ENCODE results near the gene NIT2.
"Not testable (repeated sequence)": the region's sequence is repeated elsewhere in the genome, so short reads cannot be mapped to it uniquely, and the experiment has no call there.

NIT2 gene

GRCh38 chr3:100334488-100335351 lies at the start of gene NIT2:
Gene NIT2 (plus strand): TSS chr3:100334757. CDS start chr3:100334792, 35 bp downstream.
- peak; percentile 37 for DNase-seq

DNA sequence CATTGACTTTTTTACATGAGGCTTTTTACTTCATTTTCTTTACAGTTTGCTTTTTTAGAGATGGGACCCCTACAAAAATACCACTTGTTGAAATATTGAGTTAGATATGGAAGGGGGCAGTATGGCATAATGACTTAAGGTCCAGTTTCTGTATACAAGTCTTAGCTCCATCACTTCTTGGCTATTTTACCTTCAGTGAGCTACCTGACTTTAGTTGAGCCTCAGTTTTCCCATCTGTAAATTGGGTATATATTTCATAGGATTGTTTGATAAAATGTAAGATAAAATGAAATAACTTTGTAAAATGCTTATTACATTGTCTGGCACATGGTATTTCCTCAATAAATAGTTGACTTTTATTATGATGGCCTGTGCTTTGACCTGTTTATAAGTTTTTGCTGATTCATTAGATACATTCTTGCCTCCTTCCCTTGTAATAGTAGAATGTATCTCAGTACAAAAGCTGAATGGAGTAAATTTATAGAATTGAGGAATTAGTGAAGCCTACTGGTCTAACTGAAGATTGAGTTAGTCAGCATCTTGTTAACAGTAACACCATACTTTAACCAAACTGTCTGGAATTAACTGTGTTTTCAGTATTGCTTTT lies 46.2 kb upstream of the NIT2 start:
- DNase-seq = no peak

- DNase-seq = no peak
These were observed 45.2 kb upstream of the NIT2 start for GRCh38 chr3:100289339-100289738.

DNA sequence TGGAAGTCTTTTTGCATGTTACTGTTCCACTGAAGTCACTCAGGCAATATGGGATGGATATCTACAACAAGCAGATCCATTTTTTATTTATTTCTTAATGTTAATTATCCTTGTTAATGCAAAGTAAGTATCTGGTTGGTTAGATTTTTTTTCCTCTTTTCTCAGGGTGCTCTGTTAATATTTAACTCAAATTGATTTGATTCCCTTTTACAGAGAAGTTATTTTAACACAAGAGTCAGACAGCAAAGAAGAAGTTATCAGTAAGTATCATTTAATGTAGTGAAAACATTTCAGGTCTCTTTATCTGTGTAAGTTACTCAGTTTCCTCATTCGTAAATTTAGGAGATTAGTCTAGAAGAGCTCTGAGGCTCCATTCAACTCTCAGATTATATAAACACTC lies 39.5 kb upstream of the NIT2 start:
- no peak for DNase-seq

DNA sequence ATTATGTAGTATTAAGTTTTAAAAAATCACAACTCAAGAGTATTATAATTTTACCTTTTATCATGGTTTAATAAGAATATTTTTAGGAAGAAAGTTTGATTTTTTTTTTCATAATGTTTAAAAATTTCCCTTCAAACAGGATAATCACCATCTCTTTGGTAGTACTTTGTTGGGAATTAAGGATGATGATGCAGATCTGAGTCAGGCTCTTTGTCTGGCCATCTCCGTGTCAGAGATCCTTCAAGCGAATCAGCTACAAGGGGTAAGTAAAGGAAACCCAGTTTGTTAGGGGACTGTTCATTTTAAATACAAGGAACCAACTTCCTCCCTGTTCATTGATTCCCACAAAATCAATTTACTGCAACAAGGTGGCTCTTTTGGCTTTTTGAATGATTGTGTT lies 36.8 kb upstream of the NIT2 start:
- DNase-seq = no peak

GRCh38 chr3:100299016-100299415 lies 35.5 kb upstream of the NIT2 start:
- DNase-seq = no peak

DNA sequence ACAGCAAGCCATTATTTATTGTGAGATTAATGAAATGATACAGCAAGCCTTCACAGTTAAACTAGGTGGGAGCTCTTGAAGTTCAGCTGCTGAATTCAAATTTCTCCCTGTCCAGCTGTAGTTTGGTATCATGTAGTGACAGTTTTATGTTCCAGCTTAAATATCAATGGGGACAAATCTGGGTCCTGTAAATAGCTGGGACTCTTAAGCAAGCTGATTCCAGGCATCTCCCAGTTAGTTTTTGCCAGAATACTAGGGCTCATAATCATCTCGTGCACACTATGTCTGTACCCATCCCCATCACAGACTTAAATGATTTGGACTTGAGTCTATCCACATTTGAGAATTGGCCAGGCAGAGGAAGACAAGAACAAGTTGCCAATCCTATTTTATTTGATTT lies 27.9 kb upstream of the NIT2 start:
- no peak for DNase-seq

DNA sequence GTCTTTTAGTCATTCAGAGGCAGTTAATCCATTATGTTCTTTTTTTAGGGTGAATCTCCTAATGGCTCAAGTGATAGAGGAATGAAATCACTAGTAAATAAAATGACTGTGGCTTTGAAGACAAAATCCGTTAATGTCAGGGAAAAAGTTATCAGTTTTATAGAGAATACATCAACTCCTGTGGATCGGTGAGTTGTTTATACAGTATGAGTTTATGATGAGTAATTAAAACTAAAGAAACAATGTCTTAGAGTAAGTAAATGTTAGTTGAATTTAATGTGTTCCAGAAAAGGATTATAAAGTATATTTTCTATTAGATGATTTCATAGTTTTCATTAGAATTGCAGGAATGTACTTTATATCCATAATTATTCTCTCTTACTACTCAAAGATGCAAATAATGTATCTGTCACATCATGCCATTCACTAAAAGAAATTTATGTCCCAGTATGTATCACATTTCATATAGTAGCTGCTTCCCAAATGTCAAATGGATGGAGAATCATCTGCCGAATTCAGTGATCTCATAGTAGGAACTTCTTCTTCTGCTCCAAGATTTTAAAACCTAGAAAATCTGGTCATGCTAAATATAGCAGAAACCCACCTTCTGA lies 24.1 kb upstream of the NIT2 start:
- no peak for DNase-seq

DNA sequence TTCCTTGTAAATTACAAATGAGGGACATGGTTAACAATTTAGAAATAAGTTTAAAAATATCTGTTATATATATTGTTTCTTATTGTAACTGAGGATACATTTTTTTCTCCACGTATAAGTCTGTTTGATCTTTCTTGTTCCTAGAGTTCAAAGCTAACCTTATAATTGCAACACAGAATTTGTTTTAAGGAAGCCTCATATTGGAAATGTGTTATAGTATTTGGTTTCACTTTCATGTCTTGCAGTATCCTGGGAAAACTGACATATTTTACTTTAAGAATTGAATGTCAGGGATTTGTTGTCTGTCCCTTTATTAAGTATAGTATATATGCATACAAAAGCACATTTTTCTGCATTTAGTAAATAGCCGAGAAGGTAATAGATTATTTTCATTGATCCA lies 23.5 kb upstream of the NIT2 start:
- DNase-seq = no peak

DNA sequence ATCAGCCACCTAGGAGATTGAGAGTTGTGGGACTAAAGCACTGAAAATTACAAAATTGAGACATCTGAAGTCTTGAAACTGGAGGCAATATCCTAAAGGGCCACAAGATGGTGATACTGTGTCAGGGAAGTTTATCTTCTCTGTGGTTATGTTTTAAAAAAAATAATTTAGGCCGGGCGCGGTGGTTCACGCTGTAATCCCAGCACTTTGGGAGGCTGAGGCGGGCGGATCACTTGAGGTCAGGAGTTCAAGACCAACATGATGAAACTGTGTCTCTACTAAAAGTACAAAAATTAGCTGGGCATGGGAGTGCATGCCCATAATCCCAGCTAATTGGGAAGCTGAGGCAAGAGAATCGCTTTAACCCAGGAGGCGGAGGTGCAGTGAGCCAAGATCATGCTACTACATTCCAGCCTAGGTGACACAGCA lies 17.9 kb upstream of the NIT2 start:
- DNase-seq = peak; percentile 26

DNA sequence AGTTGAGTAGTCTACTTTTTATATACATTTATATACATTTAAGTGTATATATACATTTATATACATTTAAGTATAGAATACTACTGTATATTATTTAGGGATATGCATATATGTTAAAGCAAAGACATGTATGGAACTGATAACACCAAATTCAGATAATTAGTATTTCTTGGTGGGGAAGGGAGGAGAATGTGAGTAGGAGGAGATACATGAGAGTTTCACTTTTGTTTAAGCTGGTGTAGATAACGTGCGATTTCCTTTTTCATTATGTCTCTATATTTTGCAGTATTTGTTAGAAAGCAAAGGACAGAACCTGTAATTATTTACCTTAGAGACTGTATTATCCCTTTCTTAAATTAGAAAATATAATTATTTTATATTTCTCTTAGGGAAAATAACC lies 16.6 kb upstream of the NIT2 start:
- no peak for DNase-seq

DNA sequence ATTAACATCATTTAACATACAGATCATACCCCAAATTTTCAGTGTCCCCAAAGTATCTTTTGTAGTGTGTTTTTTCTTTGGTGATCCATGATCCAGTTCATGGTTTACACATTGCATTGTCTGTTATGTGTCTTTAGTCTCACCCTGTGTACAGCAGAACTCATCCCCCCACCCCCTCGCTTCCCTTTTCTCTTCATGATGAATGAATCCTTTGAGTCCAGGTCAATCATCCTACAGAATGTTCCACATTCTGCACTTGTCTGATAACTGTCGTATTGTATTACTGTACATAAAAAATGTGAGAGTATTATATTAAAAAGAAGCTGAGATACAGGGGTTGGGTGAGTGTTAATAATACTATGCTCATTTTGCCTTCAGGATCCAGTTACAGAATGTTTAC lies 14.6 kb upstream of the NIT2 start:
- no peak for DNase-seq

GRCh38 chr3:100324044-100324443 lies 10.5 kb upstream of the NIT2 start:
- DNase-seq = no peak

GRCh38 chr3:100325827-100326226 lies 8.7 kb upstream of the NIT2 start:
- no peak for DNase-seq

GRCh38 chr3:100327377-100327776 lies 7.2 kb upstream of the NIT2 start:
- not testable (repeated sequence) for DNase-seq

DNA sequence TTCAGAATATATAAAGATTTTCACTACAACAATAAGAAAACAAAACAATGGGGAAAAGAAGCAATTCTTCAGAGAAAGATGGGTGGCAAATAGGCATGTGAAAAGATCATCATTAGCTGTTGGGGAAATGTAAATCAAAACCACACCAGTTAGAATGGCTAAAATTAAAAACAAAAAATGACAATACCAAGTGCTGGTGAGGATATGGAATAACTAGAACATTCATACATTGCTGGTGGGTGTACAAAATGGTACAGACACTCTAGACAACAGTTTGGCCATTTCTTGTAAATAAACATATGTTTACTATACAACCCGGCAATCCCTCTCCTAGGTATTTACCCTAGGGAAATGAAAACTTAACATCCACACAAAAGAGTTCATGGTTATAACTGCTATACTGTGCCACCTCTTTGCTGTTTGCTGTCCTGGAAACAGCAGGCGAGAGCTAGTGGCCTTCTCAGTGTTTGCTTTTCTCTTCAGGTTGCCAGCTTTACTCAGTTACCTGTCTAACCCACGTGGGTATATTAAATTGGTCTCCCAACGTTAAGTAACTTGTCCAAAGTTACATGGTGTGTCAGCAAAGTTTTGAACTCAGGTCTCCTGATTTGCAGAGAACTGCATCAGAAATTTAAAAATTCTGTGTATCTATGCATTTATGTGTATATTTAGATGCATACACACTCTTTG lies 4.6 kb upstream of the NIT2 start:
- no peak for DNase-seq

DNA sequence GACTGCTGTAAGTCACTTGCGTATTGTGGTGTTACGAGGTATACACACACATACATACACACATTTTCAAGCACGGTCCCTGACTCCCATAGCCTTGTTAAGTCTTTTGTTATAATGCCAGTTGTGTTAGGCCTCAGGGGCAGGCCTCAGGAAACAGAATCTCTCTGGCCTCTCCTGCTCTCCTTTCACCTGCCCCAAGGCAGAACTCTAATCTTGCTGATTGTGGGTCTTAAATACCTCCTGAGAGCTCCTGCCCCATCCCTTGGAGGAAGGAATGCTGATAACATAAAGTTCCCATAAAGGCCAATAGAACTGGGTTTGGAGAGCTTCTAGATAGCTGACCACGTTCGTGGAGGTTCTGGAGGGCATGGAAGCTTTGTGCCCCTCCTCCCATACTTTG lies 3.9 kb upstream of the NIT2 start:
- no peak for DNase-seq

- DNase-seq = no peak
These were observed 2.9 kb upstream of the NIT2 start for GRCh38 chr3:100331660-100332059.

DNA sequence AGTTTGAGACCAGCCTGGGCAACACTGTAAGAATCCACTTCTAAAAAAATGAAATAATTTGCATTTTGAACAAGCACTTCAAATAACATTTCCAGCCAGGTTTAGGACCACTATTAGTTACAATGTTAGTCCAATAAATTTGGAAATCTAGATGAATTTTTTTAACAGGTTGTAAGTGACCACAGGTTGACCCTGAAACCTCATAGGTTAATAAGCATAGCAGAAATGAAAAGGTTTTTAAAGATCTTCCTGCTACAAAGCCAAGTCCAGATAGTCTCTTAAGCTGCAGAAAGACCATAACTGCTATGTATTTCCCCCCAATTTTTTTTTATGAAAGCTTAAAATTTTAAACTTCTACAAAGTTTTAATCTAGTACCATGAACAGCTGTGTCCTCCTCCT lies 1.5 kb upstream of the NIT2 start:
- DNase-seq = no peak

GRCh38 chr3:100333970-100334487 lies 528 bp upstream of the NIT2 start:
- DNase-seq = no peak

GRCh38 chr3:100335434-100335833 lies 877 bp downstream of the NIT2 start:
- DNase-seq = no peak

- not testable (repeated sequence) for DNase-seq
These were observed 1.7 kb downstream of the NIT2 start for GRCh38 chr3:100336229-100336628.

- no peak for DNase-seq
These were observed 4.4 kb downstream of the NIT2 start for GRCh38 chr3:100338911-100339310.
